Endothelial cell (in vitro differentiated cells): ENCODE data around the gene SLC25A47. TPM values are rescaled to one million over a fixed set of nuclear protein-coding genes. Genes with fewer than 3 reads are reported as not detected.
"Not testable (repeated sequence)": the region's sequence is repeated elsewhere in the genome, so short reads cannot be mapped to it uniquely, and the experiment has no call there.

ENCODE experiments used
- DNase-seq: peaks from one replicate; pipeline ENCODE4 v3.0.0; 2021; ENCODE audit warnings: low spot score
- H3K27ac Mint-ChIP-seq: one replicate; pipeline ENCODE4 v1.8.0; 2021; ENCODE audit warnings: mixed read lengths, inconsistent platforms; ENCODE audit not compliant: unreplicated experiment
- H3K27me3 Mint-ChIP-seq: one replicate; pipeline ENCODE4 v1.8.0; 2021; ENCODE audit warnings: mild to moderate bottlenecking, moderate library complexity, mixed read lengths, inconsistent platforms; ENCODE audit not compliant: unreplicated experiment
- H3K36me3 Mint-ChIP-seq: one replicate; pipeline ENCODE4 v1.8.0; 2021; ENCODE audit warnings: mild to moderate bottlenecking, low read depth, mixed read lengths, inconsistent platforms; ENCODE audit not compliant: unreplicated experiment
- H3K4me1 Mint-ChIP-seq: one replicate; pipeline ENCODE4 v1.8.0; 2021; ENCODE audit warnings: mild to moderate bottlenecking, mixed read lengths, inconsistent platforms; ENCODE audit not compliant: unreplicated experiment
- H3K4me3 Mint-ChIP-seq: one replicate; pipeline ENCODE4 v1.8.0; 2021; ENCODE audit warnings: mild to moderate bottlenecking, mixed read lengths, inconsistent platforms; ENCODE audit not compliant: unreplicated experiment
- H3K9me3 Mint-ChIP-seq: one replicate; pipeline ENCODE4 v1.8.0; 2021; ENCODE audit warnings: mixed read lengths, inconsistent platforms; ENCODE audit not compliant: unreplicated experiment
- total RNA-seq: library from RNA; stranded (reverse); fragmentation: NEBNext Ultra II Directional; extraction: Animal tissue kit (Norgen Biotek cat#: 25700); gene quantifications from one replicate; pipeline ENCODE4 v1.2.1, GENCODE V29; 2021; ENCODE audit not compliant: unreplicated experiment
- TF ChIP-seq, protein P1 (sequence below): fragments of 200-600 bp; sonication (generic); IDR thresholded peaks from one replicate; pipeline ENCODE4 v1.5.0; 2021; ENCODE audit warnings: antibody characterized with exemption; ENCODE audit not compliant: unreplicated experiment

SLC25A47 gene
- total RNA-seq, 1 donor from 2014 or later = not detected

GRCh38 chr14:100279563-100279962, 43.6 kb upstream of the SLC25A47 start:
- TF ChIP-seq, protein P1, sequence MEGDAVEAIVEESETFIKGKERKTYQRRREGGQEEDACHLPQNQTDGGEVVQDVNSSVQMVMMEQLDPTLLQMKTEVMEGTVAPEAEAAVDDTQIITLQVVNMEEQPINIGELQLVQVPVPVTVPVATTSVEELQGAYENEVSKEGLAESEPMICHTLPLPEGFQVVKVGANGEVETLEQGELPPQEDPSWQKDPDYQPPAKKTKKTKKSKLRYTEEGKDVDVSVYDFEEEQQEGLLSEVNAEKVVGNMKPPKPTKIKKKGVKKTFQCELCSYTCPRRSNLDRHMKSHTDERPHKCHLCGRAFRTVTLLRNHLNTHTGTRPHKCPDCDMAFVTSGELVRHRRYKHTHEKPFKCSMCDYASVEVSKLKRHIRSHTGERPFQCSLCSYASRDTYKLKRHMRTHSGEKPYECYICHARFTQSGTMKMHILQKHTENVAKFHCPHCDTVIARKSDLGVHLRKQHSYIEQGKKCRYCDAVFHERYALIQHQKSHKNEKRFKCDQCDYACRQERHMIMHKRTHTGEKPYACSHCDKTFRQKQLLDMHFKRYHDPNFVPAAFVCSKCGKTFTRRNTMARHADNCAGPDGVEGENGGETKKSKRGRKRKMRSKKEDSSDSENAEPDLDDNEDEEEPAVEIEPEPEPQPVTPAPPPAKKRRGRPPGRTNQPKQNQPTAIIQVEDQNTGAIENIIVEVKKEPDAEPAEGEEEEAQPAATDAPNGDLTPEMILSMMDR = no peak
- Mint-ChIP-seq H3K9me3 (no peaks in the 10 kb centered on the region), H3K4me1 (peaks cover 36% of the 10 kb centered on the region)

DNA sequence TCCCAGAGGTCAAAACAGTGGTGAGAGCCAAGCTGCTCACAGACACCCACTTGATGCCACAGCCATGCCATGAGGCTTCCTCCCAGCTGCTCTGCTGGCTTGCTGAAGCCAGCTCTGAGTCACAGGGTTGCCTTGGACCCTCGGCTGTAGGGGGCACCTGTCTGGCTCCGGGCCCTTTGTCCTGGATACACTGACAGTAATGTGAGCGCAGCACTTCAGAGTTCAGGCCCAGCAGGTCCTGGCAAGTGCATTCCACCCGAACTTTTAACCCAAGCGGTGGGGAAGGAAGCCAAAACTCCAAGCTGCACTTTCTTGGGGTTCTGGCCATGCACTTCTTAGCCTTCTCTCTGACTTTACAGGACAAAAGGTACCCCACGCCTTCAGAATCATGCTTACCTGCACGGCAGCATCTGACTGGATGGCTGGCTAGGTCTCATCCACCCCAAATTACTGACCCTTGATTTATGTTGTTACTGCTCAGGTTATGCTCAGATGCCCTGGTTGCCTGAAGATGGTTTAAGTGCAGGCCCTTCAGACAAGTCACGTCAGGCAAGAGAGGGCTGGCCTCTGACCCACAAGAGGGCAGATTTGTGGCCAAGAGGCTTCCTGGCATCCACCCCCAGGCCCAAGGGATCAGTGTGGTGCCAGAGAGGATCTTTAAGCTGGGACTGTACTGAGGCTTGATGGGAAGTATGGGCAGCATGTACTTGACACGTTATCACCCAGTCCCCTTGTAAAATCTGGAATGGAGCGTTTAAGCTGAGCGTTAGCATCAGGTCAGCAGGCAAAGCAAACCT, 41.7 kb upstream of the SLC25A47 start:
- peaks cover 33% of the 10 kb centered on the region for H3K4me1 Mint-ChIP-seq
- peaks cover 16% of the 10 kb centered on the region for H3K27me3 Mint-ChIP-seq
- no peak for DNase-seq
- no peak overlapping the region for H3K4me3 Mint-ChIP-seq
- no peaks in the 10 kb centered on the region for H3K9me3 Mint-ChIP-seq
- no peak overlapping the region for H3K27ac Mint-ChIP-seq
- TF ChIP-seq, protein P1 = no peak
- peaks cover 15% of the 10 kb centered on the region for H3K36me3 Mint-ChIP-seq

More at GRCh38 chr14:100279563-100279962, 43.6 kb upstream of the SLC25A47 start:
- no peak for DNase-seq
- Mint-ChIP-seq H3K36me3 (peaks cover 18% of the 10 kb centered on the region), H3K4me3 (peak overlapping the region; percentile 72), H3K27me3 (peaks cover 12% of the 10 kb centered on the region), H3K27ac (peak overlapping the region; percentile 59)

GRCh38 chr14:100282083-100282350, 41.1 kb upstream of the SLC25A47 start:
- DNase-seq = no peak
- peaks cover 15% of the 10 kb centered on the region for H3K36me3 Mint-ChIP-seq
- peaks cover 33% of the 10 kb centered on the region for H3K4me1 Mint-ChIP-seq
- H3K4me3 Mint-ChIP-seq = peak overlapping the region; percentile 62
- peaks cover 16% of the 10 kb centered on the region for H3K27me3 Mint-ChIP-seq
- no peaks in the 10 kb centered on the region for H3K9me3 Mint-ChIP-seq
- H3K27ac Mint-ChIP-seq = peak overlapping the region; percentile 67
- TF ChIP-seq, protein P1 = no peak

- no peak for DNase-seq
- Mint-ChIP-seq H3K9me3 (no peaks in the 10 kb centered on the region), H3K4me3 (no peak overlapping the region), H3K36me3 (peaks cover 11% of the 10 kb centered on the region), H3K27ac (peak overlapping the region; percentile 61), H3K27me3 (peaks cover 18% of the 10 kb centered on the region), H3K4me1 (peaks cover 33% of the 10 kb centered on the region)
- TF ChIP-seq, protein P1 = no peak
Measured at GRCh38 chr14:100282766-100283419, 40.2 kb upstream of the SLC25A47 start.

- Mint-ChIP-seq H3K27ac (peak overlapping the region; percentile 61), H3K4me1 (peaks cover 30% of the 10 kb centered on the region)
Measured at GRCh38 chr14:100283436-100283835, 39.7 kb upstream of the SLC25A47 start.

More at GRCh38 chr14:100283436-100283835, 39.7 kb upstream of the SLC25A47 start:
- Mint-ChIP-seq H3K36me3 (peaks cover 11% of the 10 kb centered on the region), H3K27me3 (peaks cover 18% of the 10 kb centered on the region)
- not testable (repeated sequence) for DNase-seq, H3K4me3 Mint-ChIP-seq, H3K9me3 Mint-ChIP-seq
